ENCODE measurements around the gene AFAP1L1.

AFAP1L1 gene

GRCh38 chr5:149271716-149272563, at the start of gene AFAP1L1:
AFAP1L1 (plus strand) TSS chr5:149271859; CDS start chr5:149271969, 110 bp downstream.
- peak; percentile 65 for DNase-seq (ENCODE audit: low spot score)

- DNase-seq (ENCODE audit: low spot score) = no peak
Measured at GRCh38 chr5:149223081-149223848, 48.4 kb upstream of the AFAP1L1 start.

- no peak for DNase-seq (ENCODE audit: low spot score)
Measured at GRCh38 chr5:149224282-149224681, 47.4 kb upstream of the AFAP1L1 start.

- DNase-seq (ENCODE audit: low spot score) = peak; percentile 66
Measured at GRCh38 chr5:149227168-149227826, 44.4 kb upstream of the AFAP1L1 start.

- DNase-seq (ENCODE audit: low spot score) = peak; percentile 93
Measured at GRCh38 chr5:149228618-149229297, 42.9 kb upstream of the AFAP1L1 start.

- DNase-seq (ENCODE audit: low spot score) = no peak
Measured at GRCh38 chr5:149229298-149229937, 42.2 kb upstream of the AFAP1L1 start.

- no peak for DNase-seq (ENCODE audit: low spot score)
Measured at GRCh38 chr5:149235841-149236240, 35.8 kb upstream of the AFAP1L1 start.

- DNase-seq (ENCODE audit: low spot score) = no peak
Measured at GRCh38 chr5:149237662-149238061, 34.0 kb upstream of the AFAP1L1 start.

- no peak for DNase-seq (ENCODE audit: low spot score)
Measured at GRCh38 chr5:149238540-149238939, 33.1 kb upstream of the AFAP1L1 start.

- no peak for DNase-seq (ENCODE audit: low spot score)
Measured at GRCh38 chr5:149239917-149240316, 31.7 kb upstream of the AFAP1L1 start.

GRCh38 chr5:149240354-149240998, 31.2 kb upstream of the AFAP1L1 start:
- DNase-seq (ENCODE audit: low spot score) = no peak

- no peak for DNase-seq (ENCODE audit: low spot score)
Measured at GRCh38 chr5:149242339-149242738, 29.3 kb upstream of the AFAP1L1 start.

- DNase-seq (ENCODE audit: low spot score) = no peak
Measured at GRCh38 chr5:149246906-149247305, 24.8 kb upstream of the AFAP1L1 start.

GRCh38 chr5:149247726-149248125, 23.9 kb upstream of the AFAP1L1 start:
- no peak for DNase-seq (ENCODE audit: low spot score)

GRCh38 chr5:149251546-149251945, 20.1 kb upstream of the AFAP1L1 start:
- no peak for DNase-seq (ENCODE audit: low spot score)

GRCh38 chr5:149254506-149254905, 17.2 kb upstream of the AFAP1L1 start:
- DNase-seq (ENCODE audit: low spot score) = no peak

GRCh38 chr5:149256451-149256850, 15.2 kb upstream of the AFAP1L1 start:
- DNase-seq (ENCODE audit: low spot score) = no peak

GRCh38 chr5:149257131-149257530, 14.5 kb upstream of the AFAP1L1 start:
- no peak for DNase-seq (ENCODE audit: low spot score)

- no peak for DNase-seq (ENCODE audit: low spot score)
Measured at GRCh38 chr5:149257889-149258705, 13.6 kb upstream of the AFAP1L1 start.

GRCh38 chr5:149260761-149261160, 10.9 kb upstream of the AFAP1L1 start:
- DNase-seq (ENCODE audit: low spot score) = no peak

All from SW480 (cell line).